Esophagus muscularis mucosa (tissue), 4 donors: ENCODE data around the gene ITPRID1. TPM values are rescaled to one million over a fixed set of nuclear protein-coding genes. Genes with fewer than 3 reads are reported as not detected.

Source experiments
- DNase-seq: peaks from one replicate; pipeline ENCODE4 v3.0.0-alpha.2; 2017; ENCODE audit errors: extremely low spot score
- H3K27ac ChIP-seq, 4 donors: fragments of 200-600 bp; sonication (generic); replicated peaks in 1 of 4; 1 replicate in 3 of 4; 2 replicates in 1 of 4; pipeline ENCODE4 v1.5.1; 2016 to 2019; ENCODE audit warnings: mild to moderate bottlenecking in 1 of 4
- H3K27me3 ChIP-seq, 4 donors: fragments of 200-600 bp; sonication (generic); one replicate each; pipeline versions ENCODE4 v1.5.1 to v1.6.0; 2016 to 2019
- H3K36me3 ChIP-seq, 4 donors: fragments of 200-600 bp; sonication (generic); one replicate each; pipeline ENCODE4 v1.5.1; 2016 to 2019
- H3K4me1 ChIP-seq, 4 donors: fragments of 200-600 bp; sonication (generic); one replicate each; pipeline ENCODE4 v1.5.1; 2016 to 2019
- H3K4me3 ChIP-seq, 4 donors: fragments of 200-600 bp; sonication (generic); 1 replicate in 2 of 4; 2 replicates in 2 of 4; pipeline ENCODE4 v1.5.1; 2016 to 2019; ENCODE audit warnings: mild to moderate bottlenecking in 4 of 4, moderate library complexity in 1 of 4
- H3K9me3 ChIP-seq, 4 donors: fragments of 200-600 bp; sonication (generic); 1 replicate in 3 of 4; 2 replicates in 1 of 4; pipeline ENCODE4 v1.5.1; 2016 to 2019
- CTCF ChIP-seq, 3 experiments: fragments of 200-600 bp in 2 of 3; fragments of 450-650 bp in 1 of 3; sonication (generic) in 2 of 3; IDR thresholded peaks; one replicate each; pipeline ENCODE4 v1.5.1; 2017 to 2019; ENCODE audit warnings: antibody characterized with exemption in 3 of 3, mild to moderate bottlenecking in 2 of 3, moderate library complexity in 1 of 3
- EP300 ChIP-seq: sonication (generic); formaldehyde crosslinking; IDR thresholded peaks from one replicate; pipeline ENCODE4 v1.6.1; 2017; ENCODE audit warnings: antibody characterized with exemption
- POLR2A ChIP-seq: fragments of 450-650 bp; IDR thresholded peaks from one replicate; pipeline ENCODE4 v1.6.1; 2017; ENCODE audit warnings: antibody characterized with exemption, moderate library complexity, mild to moderate bottlenecking, low read depth
- POLR2AphosphoS5 ChIP-seq, 2 donors: sonication (generic); formaldehyde crosslinking; IDR thresholded peaks; one replicate each; pipeline ENCODE4 v1.6.1; 2017; ENCODE audit warnings: antibody characterized with exemption in 2 of 2
- WGBS: methylation state at CpG from one replicate; pipeline ENCODE4 v1.1.5; 2018; 5-methylcytosine and 5-hydroxymethylcytosine counted together
- intact Hi-C: fragments of 100-400 bp; cut with DNase I; formaldehyde crosslinking; loops from one replicate; pipeline ENCODE4 v1.15.1; 2023
- total RNA-seq, 4 donors: library from RNA; depleted of rRNA; stranded (reverse); fragments of >200 nt; gene quantifications; one replicate each; pipeline versions ENCODE4 v1.1.0 to v1.2.1, GENCODE V29; 2016

Gene ITPRID1
- total RNA-seq, 4 donors from 2014 or later: not detected

GRCh38 chr7:31702354-31702753 is 188.5 kb downstream of the ITPRID1 start:
- intact Hi-C loops: no loop called here
- TF ChIP-seq POLR2AphosphoS5 (IDR thresholded peaks at IDR 0.05): no peak
- no peak for TF ChIP-seq POLR2A
- TF ChIP-seq CTCF (IDR thresholded peaks at IDR 0.05): no peak
- TF ChIP-seq EP300: no peak
- Histone ChIP-seq H3K36me3 (no peaks in the 10 kb centered on the region), H3K9me3 (no peaks in the 10 kb centered on the region), H3K27me3 (no peaks in the 10 kb centered on the region), H3K4me3 (no peak overlapping the region), H3K27ac (no peak overlapping the region), H3K4me1 (no peaks in the 10 kb centered on the region)
- DNase-seq: no peak
- WGBS: 81% methylated on average over 3 of the region's 3 CpGs

DNA sequence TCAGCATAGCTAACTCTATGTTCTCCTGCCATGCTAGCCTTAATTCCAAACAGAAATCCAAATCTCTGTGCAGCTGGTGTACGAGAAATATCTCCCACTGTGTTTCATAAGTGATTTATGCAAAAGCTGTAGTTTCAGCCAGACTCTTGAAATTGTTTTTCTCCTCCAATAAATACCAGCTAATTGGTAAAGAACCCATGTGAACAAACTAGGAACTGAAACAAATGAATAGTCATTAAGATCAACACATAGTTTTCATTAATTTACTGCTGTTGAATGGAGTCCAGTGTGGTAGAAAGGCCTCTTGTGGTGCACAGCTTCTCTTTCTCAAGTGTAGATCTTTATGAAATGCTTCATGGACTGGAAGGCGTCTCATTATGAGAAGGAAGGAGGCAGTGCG is 191.5 kb downstream of the ITPRID1 start:
- WGBS: 84% methylated on average over 3 of the region's 3 CpGs
- H3K27ac ChIP-seq: no peak overlapping the region
- no peaks in the 10 kb centered on the region for H3K36me3 ChIP-seq
- H3K9me3 ChIP-seq: no peaks in the 10 kb centered on the region
- H3K4me1 ChIP-seq: no peaks in the 10 kb centered on the region
- no peak for DNase-seq
- no peaks in the 10 kb centered on the region for H3K27me3 ChIP-seq
- intact Hi-C loops: no loop called here
- no peak for TF ChIP-seq POLR2A
- TF ChIP-seq POLR2AphosphoS5 (IDR thresholded peaks at IDR 0.05): no peak
- no peak for TF ChIP-seq CTCF (IDR thresholded peaks at IDR 0.05)
- no peak for TF ChIP-seq EP300
- H3K4me3 ChIP-seq: no peak overlapping the region

GRCh38 chr7:31707089-31707488 is 193.2 kb downstream of the ITPRID1 start:
- Histone ChIP-seq H3K4me3 (no peak overlapping the region), H3K36me3 (no peaks in the 10 kb centered on the region), H3K27ac (no peak overlapping the region), H3K27me3 (no peaks in the 10 kb centered on the region), H3K9me3 (no peaks in the 10 kb centered on the region), H3K4me1 (no peaks in the 10 kb centered on the region)
- intact Hi-C loops: no loop called here
- WGBS: 69% methylated on average over 5 of the region's 5 CpGs
- no peak for DNase-seq
- TF ChIP-seq POLR2A: no peak
- TF ChIP-seq CTCF (IDR thresholded peaks at IDR 0.05): no peak
- TF ChIP-seq POLR2AphosphoS5 (IDR thresholded peaks at IDR 0.05): no peak
- TF ChIP-seq EP300: no peak

Other genes starting within 250 kb of the ITPRID1 start
- gene NEUROD6, start 173.4 kb upstream of the ITPRID1 start, total RNA-seq: not detected
- gene PPP1R17, start 173.1 kb downstream of the ITPRID1 start, total RNA-seq: not detected